Posterior vena cava (tissue), 2 donors: ENCODE results near the gene SPANXN1. TPM values are rescaled to one million over a fixed set of nuclear protein-coding genes. Genes with fewer than 3 reads are reported as not detected.
"Not testable (repeated sequence)": the region's sequence is repeated elsewhere in the genome, so short reads cannot be mapped to it uniquely, and the experiment has no call there.

Source experiments
- DNase-seq: peaks from one replicate; pipeline ENCODE4 v3.0.0-alpha.2; 2020; ENCODE audit warnings: low spot score
- intact Hi-C, 2 donors: fragments of 100-400 bp; cut with DNase I; formaldehyde crosslinking; loops; one replicate each; pipeline versions ENCODE4 v1.14.1 to v1.14.2; 2022 to 2023
- long read RNA-seq, 2 donors: library from polyadenylated mRNA; unstranded; transcript quantifications; one replicate each; pipeline ENCODE4 v2.0.0, GENCODE V29; 2020 to 2021
- total RNA-seq, 2 donors: library from RNA; stranded (reverse); fragmentation: NEBNext Ultra II Directional; extraction: Animal tissue kit (Norgen Biotek cat#: 25700); gene quantifications; one replicate each; pipeline ENCODE4 v1.2.1, GENCODE V29; 2021
- donor health status: DM: yes; HTN: yes; CAD: no.
- donor health status: DM: yes; HTN: yes; CAD: no.

Gene SPANXN1
- not detected for total RNA-seq
- long read RNA-seq, donor 1, result 0 reads
- long read RNA-seq, donor 2, result 0 reads

DNA sequence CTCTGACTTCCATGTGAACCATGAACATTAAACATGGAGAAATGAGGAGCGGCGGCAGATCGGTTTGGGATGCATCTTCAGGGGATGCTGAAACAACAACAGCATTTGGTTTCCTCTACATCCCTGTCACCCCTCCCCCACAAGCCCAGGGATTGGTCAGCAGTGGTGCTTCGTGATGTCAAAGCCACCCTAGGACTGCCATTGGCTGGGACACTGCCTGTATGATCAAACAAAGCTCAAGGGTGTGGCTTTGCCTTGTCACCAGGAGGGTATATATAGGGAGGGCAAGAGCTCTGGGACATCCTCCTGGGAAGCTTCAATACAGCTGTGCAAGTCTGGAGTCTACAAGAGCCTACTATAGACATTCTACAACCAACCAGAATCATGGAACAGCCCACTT, at the start of gene SPANXN1:
TSS of gene SPANXN1 (plus strand) at position 301 of the 400 bp plus-strand sequence. CDS start at position 385, 84 bp downstream.
- intact Hi-C loops, result not testable (repeated sequence)

GRCh38 chrX:145199078-145199477, 48.2 kb upstream of the SPANXN1 start:
- intact Hi-C loops, result no loop called here
- no peak for DNase-seq

More for the DNA sequence above, at the start of gene SPANXN1:
- not testable (repeated sequence) for DNase-seq

- intact Hi-C loops, result no loop called here
- no peak for DNase-seq
Observed at GRCh38 chrX:145213504-145213903, 33.8 kb upstream of the SPANXN1 start.

DNA sequence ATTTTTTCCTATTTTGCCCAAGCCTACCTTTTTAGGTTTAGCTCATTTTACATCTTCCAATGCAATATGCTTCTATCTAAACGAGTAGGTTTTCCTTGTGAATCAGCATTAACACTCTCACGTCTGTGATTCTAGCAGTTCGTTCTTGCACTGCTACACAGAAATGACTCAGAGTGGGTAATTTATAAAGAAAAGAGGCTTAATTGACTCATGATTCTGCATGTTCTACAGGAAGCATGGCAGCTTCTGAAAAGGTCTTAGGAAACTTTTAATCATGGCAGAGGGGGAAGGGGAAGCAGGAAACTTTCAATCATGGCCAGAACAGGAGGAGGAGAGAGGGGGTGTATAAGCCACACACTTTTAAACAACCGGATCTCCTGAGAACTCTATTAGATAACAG, 44.9 kb downstream of the SPANXN1 start:
- intact Hi-C loops, result no loop called here
- DNase-seq, result no peak
